ENCODE data around the gene LCP2. TPM values are rescaled to one million over a fixed set of nuclear protein-coding genes. Genes with fewer than 3 reads are reported as not detected.

The LCP2 gene
- total RNA-seq, 1 donor from 2014 or later, result not detected

DNA sequence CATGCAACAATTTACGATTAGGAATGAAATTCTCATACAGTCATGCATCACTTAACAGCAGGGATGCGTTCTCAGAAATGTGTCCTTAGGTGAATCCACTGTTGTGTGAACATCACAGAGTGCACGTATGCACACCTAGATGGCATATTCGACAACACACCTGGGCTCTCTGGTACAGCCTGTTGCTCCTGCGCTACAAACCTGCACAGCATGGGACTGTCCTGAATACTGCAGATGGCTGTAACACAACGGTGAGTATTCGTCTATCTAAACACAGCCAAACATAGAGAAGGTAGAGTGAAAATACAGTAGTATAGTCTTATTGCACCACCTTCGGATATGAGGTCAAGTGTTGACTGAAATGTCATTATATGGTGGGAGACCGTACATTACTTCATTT, 44.0 kb upstream of the LCP2 start:
- Mint-ChIP-seq H3K27ac (ENCODE audit: unreplicated experiment) (no peak overlapping the region), H3K4me3 (ENCODE audit: unreplicated experiment) (no peak overlapping the region), H3K9me3 (ENCODE audit: unreplicated experiment) (peaks cover 4% of the 10 kb centered on the region), H3K36me3 (ENCODE audit: unreplicated experiment) (no peaks in the 10 kb centered on the region), H3K4me1 (ENCODE audit: unreplicated experiment) (no peaks in the 10 kb centered on the region), H3K27me3 (ENCODE audit: unreplicated experiment) (peaks cover 34% of the 10 kb centered on the region)
- DNase-seq (ENCODE audit: extremely low spot score, unreplicated experiment), result no peak
- TF ChIP-seq CTCF (IDR thresholded peaks at IDR 0.05), result no peak

DNA sequence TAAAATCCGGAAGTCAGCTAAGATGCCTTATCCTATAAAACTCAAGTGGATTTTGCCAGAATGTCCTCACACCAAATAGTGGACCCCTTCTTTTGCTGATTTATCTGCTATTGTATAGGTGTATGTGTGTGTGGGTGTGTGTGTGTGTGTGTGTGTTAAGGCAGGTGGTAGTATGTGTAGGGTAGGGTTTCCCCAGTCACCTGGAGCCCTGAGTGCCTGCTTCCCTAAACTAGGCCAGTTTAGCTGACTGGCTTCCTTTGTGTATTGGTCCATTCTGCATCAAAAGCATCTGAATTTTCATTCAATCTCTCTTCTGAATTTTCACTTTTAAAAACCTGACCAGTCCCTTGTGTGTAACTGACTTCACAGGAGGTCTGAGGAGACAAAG, 42.2 kb upstream of the LCP2 start:
- no peaks in the 10 kb centered on the region for H3K9me3 Mint-ChIP-seq (ENCODE audit: unreplicated experiment)
- no peak overlapping the region for H3K4me3 Mint-ChIP-seq (ENCODE audit: unreplicated experiment)
- no peaks in the 10 kb centered on the region for H3K4me1 Mint-ChIP-seq (ENCODE audit: unreplicated experiment)
- DNase-seq (ENCODE audit: extremely low spot score, unreplicated experiment), result no peak
- no peaks in the 10 kb centered on the region for H3K36me3 Mint-ChIP-seq (ENCODE audit: unreplicated experiment)
- TF ChIP-seq CTCF (IDR thresholded peaks at IDR 0.05), result no peak
- no peak overlapping the region for H3K27ac Mint-ChIP-seq (ENCODE audit: unreplicated experiment)
- peaks cover 37% of the 10 kb centered on the region for H3K27me3 Mint-ChIP-seq (ENCODE audit: unreplicated experiment)

GRCh38 chr5:170338933-170339779, 41.6 kb upstream of the LCP2 start:
- Mint-ChIP-seq H3K4me1 (ENCODE audit: unreplicated experiment) (no peaks in the 10 kb centered on the region), H3K4me3 (ENCODE audit: unreplicated experiment) (no peak overlapping the region), H3K36me3 (ENCODE audit: unreplicated experiment) (no peaks in the 10 kb centered on the region), H3K9me3 (ENCODE audit: unreplicated experiment) (no peaks in the 10 kb centered on the region), H3K27me3 (ENCODE audit: unreplicated experiment) (peaks cover 37% of the 10 kb centered on the region), H3K27ac (ENCODE audit: unreplicated experiment) (no peak overlapping the region)
- no peak for DNase-seq (ENCODE audit: extremely low spot score, unreplicated experiment)
- no peak for TF ChIP-seq CTCF (IDR thresholded peaks at IDR 0.05)

DNA sequence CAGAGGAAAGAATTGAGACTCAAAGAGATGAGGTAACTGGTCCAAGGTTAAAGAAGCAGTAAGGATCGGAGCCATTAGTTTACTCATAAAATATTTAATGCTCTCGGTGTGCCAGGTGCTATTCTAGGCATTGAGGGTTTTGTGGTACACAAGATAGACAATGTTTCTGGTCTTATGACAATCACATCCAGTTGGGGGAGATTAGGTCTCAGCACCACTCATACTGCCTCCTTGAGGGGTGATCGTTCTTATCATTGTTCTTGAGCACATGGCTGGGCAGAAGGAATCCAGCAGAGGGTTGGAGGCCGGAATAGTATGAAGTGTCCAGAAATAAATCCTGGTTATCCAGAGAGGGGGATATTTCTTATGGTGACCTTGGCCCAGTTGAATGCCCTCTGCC, 40.7 kb upstream of the LCP2 start:
- H3K4me3 Mint-ChIP-seq (ENCODE audit: unreplicated experiment), result no peak overlapping the region
- peaks cover 5% of the 10 kb centered on the region for H3K4me1 Mint-ChIP-seq (ENCODE audit: unreplicated experiment)
- H3K36me3 Mint-ChIP-seq (ENCODE audit: unreplicated experiment), result no peaks in the 10 kb centered on the region
- no peak for DNase-seq (ENCODE audit: extremely low spot score, unreplicated experiment)
- peaks cover 34% of the 10 kb centered on the region for H3K27me3 Mint-ChIP-seq (ENCODE audit: unreplicated experiment)
- TF ChIP-seq CTCF (IDR thresholded peaks at IDR 0.05), result no peak
- H3K27ac Mint-ChIP-seq (ENCODE audit: unreplicated experiment), result no peak overlapping the region
- no peaks in the 10 kb centered on the region for H3K9me3 Mint-ChIP-seq (ENCODE audit: unreplicated experiment)

DNA sequence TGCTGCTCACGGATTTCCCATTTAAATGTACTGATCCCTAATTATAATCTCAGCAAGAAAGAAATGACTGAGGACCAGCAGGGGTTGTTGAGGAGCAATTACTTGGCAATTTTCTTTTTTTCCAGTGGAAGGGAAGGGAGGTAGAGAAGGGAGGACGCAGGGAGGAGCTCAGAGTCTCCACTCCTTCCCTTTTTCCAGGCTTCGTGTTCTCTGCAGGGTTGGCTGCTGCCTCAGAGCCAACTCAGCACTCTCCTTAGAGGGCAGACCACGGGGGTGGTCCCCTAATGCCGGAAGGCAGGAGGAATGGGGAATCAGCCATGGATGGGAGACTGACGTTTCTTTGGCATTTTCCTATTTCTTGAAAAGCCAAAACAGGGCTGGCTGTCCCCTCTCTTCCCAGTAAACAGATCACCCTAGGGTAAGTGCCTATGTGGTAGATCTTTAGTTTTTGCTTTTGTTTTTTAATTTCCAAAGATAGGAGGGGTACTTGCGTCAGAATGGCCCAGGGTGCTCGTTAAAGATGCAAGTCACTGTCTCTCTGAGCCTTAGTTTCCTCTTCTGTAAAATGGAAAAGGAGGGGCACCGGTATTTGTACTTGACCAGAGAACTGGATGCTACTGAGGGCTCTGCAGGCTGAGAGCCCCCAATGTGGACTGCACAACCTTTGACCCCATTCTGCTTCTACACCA, 39.6 kb upstream of the LCP2 start:
- DNase-seq (ENCODE audit: extremely low spot score, unreplicated experiment), result no peak
- no peak for TF ChIP-seq CTCF (IDR thresholded peaks at IDR 0.05)
- Mint-ChIP-seq H3K4me3 (ENCODE audit: unreplicated experiment) (no peak overlapping the region), H3K27ac (ENCODE audit: unreplicated experiment) (no peak overlapping the region), H3K27me3 (ENCODE audit: unreplicated experiment) (peaks cover 32% of the 10 kb centered on the region), H3K36me3 (ENCODE audit: unreplicated experiment) (no peaks in the 10 kb centered on the region), H3K4me1 (ENCODE audit: unreplicated experiment) (peaks cover 8% of the 10 kb centered on the region), H3K9me3 (ENCODE audit: unreplicated experiment) (no peaks in the 10 kb centered on the region)

All from osteocyte (in vitro differentiated cells).